Cardiac muscle cell (in vitro differentiated cells and primary cell): ENCODE results near the gene GNG5. TPM values are rescaled to one million over a fixed set of nuclear protein-coding genes. Genes with fewer than 3 reads are reported as not detected.

Source experiments
- DNase-seq, 2 donors: peaks; one replicate each; pipeline versions ENCODE4 v3.0.0 to v3.0.0-alpha.2; 2010 to 2017; ENCODE audit warnings: low read depth in 1 of 2, low spot score in 1 of 2
- H3K27ac ChIP-seq: fragments of 200-600 bp; sonication (generic); 2 replicates; pipeline ENCODE4 v1.5.1; 2016
- H3K27me3 ChIP-seq: fragments of 200-600 bp; sonication (generic); 2 replicates; pipeline ENCODE4 v1.6.0; 2016; ENCODE audit warnings: control low read depth
- H3K36me3 ChIP-seq: fragments of 200-600 bp; sonication (generic); 2 replicates; pipeline ENCODE4 v1.5.1; 2016; ENCODE audit warnings: control low read depth
- H3K4me1 ChIP-seq: fragments of 200-600 bp; sonication (generic); 2 replicates; pipeline ENCODE4 v1.8.1; 2017; ENCODE audit warnings: low read depth, mild to moderate bottlenecking, mixed run types
- H3K4me3 ChIP-seq: fragments of 200-600 bp; sonication (generic); 2 replicates; pipeline ENCODE4 v1.5.1; 2016; ENCODE audit warnings: mild to moderate bottlenecking
- H3K9me3 ChIP-seq: fragments of 200-600 bp; sonication (generic); 2 replicates; pipeline ENCODE4 v1.5.1; 2017; ENCODE audit warnings: low read depth, mild to moderate bottlenecking, control low read depth
- CTCF ChIP-seq: IDR thresholded peaks from 2 replicates; pipeline ENCODE4 v1.5.1; 2012; ENCODE audit warnings: low read depth, mild to moderate bottlenecking, low read length
- polyA plus RNA-seq: library from polyadenylated mRNA; unstranded; fragments of >200 nt; fragmentation: Nextera tagmentation; extraction: Ambion mirVana; gene quantifications from 2 replicates; pipeline ENCODE4 v1.2.1, GENCODE V29; 2016
- total RNA-seq: library from RNA; depleted of rRNA; stranded (reverse); fragments of >200 nt; gene quantifications from 2 replicates; pipeline ENCODE4 v1.2.3, GENCODE V29; 2016

The GNG5 gene
- total and polyA plus RNA-seq, 2 experiments from 2014 or later: 154 to 838 TPM

GRCh38 chr1:84538599-84538998 is 32.2 kb upstream of the GNG5 start:
- Histone ChIP-seq H3K9me3 (no peaks in the 10 kb centered on the region), H3K27me3 (no peaks in the 10 kb centered on the region), H3K4me1 (no peaks in the 10 kb centered on the region), H3K36me3 (no peaks in the 10 kb centered on the region), H3K4me3 (no peak overlapping the region), H3K27ac (no peak overlapping the region)
- TF ChIP-seq CTCF: no peak
- DNase-seq: no peak

GRCh38 chr1:84525779-84526178 is 19.4 kb upstream of the GNG5 start:
- Histone ChIP-seq H3K27ac (no peak overlapping the region), H3K4me1 (no peaks in the 10 kb centered on the region), H3K27me3 (no peaks in the 10 kb centered on the region), H3K36me3 (no peaks in the 10 kb centered on the region), H3K9me3 (no peaks in the 10 kb centered on the region), H3K4me3 (no peak overlapping the region)
- TF ChIP-seq CTCF: no peak
- no peak for DNase-seq

GRCh38 chr1:84524590-84524989 is 18.2 kb upstream of the GNG5 start:
- Histone ChIP-seq H3K27ac (no peak overlapping the region), H3K9me3 (no peaks in the 10 kb centered on the region), H3K27me3 (no peaks in the 10 kb centered on the region), H3K4me1 (no peaks in the 10 kb centered on the region), H3K4me3 (no peak overlapping the region), H3K36me3 (no peaks in the 10 kb centered on the region)
- no peak for DNase-seq
- TF ChIP-seq CTCF: no peak

- no peak for DNase-seq
- no peak for TF ChIP-seq CTCF
Observed at GRCh38 chr1:84510668-84511067, 4.3 kb upstream of the GNG5 start.

GRCh38 chr1:84510165-84510564 is 3.8 kb upstream of the GNG5 start:
- H3K4me1 ChIP-seq: no peaks in the 10 kb centered on the region
- no peak for TF ChIP-seq CTCF
- no peak overlapping the region for H3K27ac ChIP-seq
- no peaks in the 10 kb centered on the region for H3K27me3 ChIP-seq
- H3K36me3 ChIP-seq: no peaks in the 10 kb centered on the region
- no peaks in the 10 kb centered on the region for H3K9me3 ChIP-seq
- no peak for DNase-seq
- H3K4me3 ChIP-seq: no peak overlapping the region

More at GRCh38 chr1:84510668-84511067, 4.3 kb upstream of the GNG5 start:
- no peaks in the 10 kb centered on the region for H3K27me3 ChIP-seq
- H3K27ac ChIP-seq: no peak overlapping the region
- no peaks in the 10 kb centered on the region for H3K36me3 ChIP-seq
- no peak overlapping the region for H3K4me3 ChIP-seq
- no peaks in the 10 kb centered on the region for H3K4me1 ChIP-seq
- H3K9me3 ChIP-seq: no peaks in the 10 kb centered on the region

GRCh38 chr1:84509029-84509428 is 2.6 kb upstream of the GNG5 start:
- Histone ChIP-seq H3K36me3 (no peaks in the 10 kb centered on the region), H3K9me3 (no peaks in the 10 kb centered on the region), H3K4me1 (peaks cover 3% of the 10 kb centered on the region), H3K4me3 (no peak overlapping the region), H3K27me3 (no peaks in the 10 kb centered on the region), H3K27ac (no peak overlapping the region)
- TF ChIP-seq CTCF: no peak
- no peak for DNase-seq
